ENCODE results near the gene HOXC9.

Gene HOXC9

GRCh38 chr12:54037360-54038283 is 37.7 kb downstream of the HOXC9 start:
- no peak overlapping the region for H3K4me3 ChIP-seq (ENCODE audit: low read length)
- TF ChIP-seq CTCF (conservative IDR thresholded peaks at IDR 0.05; ENCODE audit: low read length) = no peak
- no peak for DNase-seq (ENCODE audit: low read depth)

DNA sequence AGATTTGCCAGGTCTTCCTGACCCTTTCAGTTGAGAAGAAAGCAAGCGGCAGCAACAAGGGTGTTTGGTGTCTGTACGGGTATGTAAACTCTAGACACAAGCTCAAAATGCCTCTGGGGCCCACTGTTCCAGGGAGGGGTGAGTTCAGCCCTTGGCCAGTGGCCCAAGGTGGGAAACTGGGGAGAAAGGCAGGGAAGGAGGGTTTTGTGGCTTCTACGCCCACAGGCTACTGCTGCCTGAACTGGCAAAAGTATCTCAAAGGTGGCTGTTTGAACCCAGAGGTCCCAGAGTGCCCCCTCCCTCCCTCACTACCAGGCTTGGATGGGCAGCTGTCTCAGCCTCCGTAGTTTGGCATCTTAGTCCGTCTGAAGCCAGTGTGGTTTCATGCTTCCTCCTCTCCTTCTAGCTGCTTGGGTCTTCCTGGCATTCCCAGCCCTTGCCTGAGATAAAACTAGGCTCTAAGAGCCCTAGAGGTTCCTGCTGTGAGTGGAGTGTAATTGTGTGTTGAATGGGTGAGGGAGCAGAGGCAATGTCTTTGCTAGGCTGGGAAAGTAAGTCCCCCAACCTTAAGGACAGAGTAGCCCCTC is 38.4 kb downstream of the HOXC9 start:
- no peak overlapping the region for H3K4me3 ChIP-seq (ENCODE audit: low read length)
- no peak for TF ChIP-seq CTCF (conservative IDR thresholded peaks at IDR 0.05; ENCODE audit: low read length)
- DNase-seq (ENCODE audit: low read depth) = no peak

GRCh38 chr12:54038871-54039414 is 39.0 kb downstream of the HOXC9 start:
- DNase-seq (ENCODE audit: low read depth) = no peak
- TF ChIP-seq CTCF (conservative IDR thresholded peaks at IDR 0.05; ENCODE audit: low read length) = no peak
- H3K4me3 ChIP-seq (ENCODE audit: low read length) = no peak overlapping the region

- no peak overlapping the region for H3K4me3 ChIP-seq (ENCODE audit: low read length)
- no peak for TF ChIP-seq CTCF (conservative IDR thresholded peaks at IDR 0.05; ENCODE audit: low read length)
- DNase-seq (ENCODE audit: low read depth) = no peak
Observed at GRCh38 chr12:54039417-54040147, 39.6 kb downstream of the HOXC9 start.

- no peak for DNase-seq (ENCODE audit: low read depth)
- no peak for TF ChIP-seq CTCF (conservative IDR thresholded peaks at IDR 0.05; ENCODE audit: low read length)
- H3K4me3 ChIP-seq (ENCODE audit: low read length) = no peak overlapping the region
Observed at GRCh38 chr12:54040148-54040494, 40.2 kb downstream of the HOXC9 start.

DNA sequence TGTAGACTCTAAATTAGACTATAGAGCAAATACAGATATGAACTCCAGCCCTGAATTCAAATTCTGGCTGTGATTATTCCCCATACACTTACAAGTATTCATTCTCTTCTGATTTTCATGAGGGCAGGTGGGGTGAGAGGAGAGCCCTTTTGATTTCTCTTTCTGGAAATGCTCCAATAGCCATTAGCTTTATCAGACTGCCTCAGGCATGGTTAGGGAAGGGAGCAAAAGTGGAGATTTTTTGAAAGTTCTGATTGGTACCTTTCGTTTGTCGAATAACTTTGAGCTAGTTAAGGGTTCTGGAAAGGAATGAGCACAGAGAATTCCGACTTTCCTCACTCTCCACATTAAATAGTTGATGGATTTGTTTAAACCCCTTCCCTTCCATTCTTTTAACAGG is 40.7 kb downstream of the HOXC9 start:
- no peak for TF ChIP-seq CTCF (conservative IDR thresholded peaks at IDR 0.05; ENCODE audit: low read length)
- DNase-seq (ENCODE audit: low read depth) = no peak
- H3K4me3 ChIP-seq (ENCODE audit: low read length) = no peak overlapping the region

Data from AG10803 (cell line).